OCI-LY3 (cell line): ENCODE results near the gene TRIM40.

ENCODE experiments used
- CTCF ChIP-seq: fragments of 200-600, 300-600 bp; sonication (generic); IDR thresholded peaks from 2 replicates; pipeline ENCODE4 v1.5.1; 2014; ENCODE audit warnings: antibody characterized with exemption, low read length, low read depth
- EZH2phosphoT487 ChIP-seq: fragments of 200-600 bp; shearing (Covaris generic); IDR thresholded peaks from 2 replicates; pipeline ENCODE4 v1.6.1; 2018; ENCODE audit warnings: antibody characterized with exemption, mixed run types, low read depth

- TF ChIP-seq CTCF = no peak
- TF ChIP-seq EZH2phosphoT487 = no peak
These were observed 60.4 kb downstream of the TRIM40 start for GRCh38 chr6:30196376-30196775.
